ENCODE data around the gene TMEM63A.

DNA sequence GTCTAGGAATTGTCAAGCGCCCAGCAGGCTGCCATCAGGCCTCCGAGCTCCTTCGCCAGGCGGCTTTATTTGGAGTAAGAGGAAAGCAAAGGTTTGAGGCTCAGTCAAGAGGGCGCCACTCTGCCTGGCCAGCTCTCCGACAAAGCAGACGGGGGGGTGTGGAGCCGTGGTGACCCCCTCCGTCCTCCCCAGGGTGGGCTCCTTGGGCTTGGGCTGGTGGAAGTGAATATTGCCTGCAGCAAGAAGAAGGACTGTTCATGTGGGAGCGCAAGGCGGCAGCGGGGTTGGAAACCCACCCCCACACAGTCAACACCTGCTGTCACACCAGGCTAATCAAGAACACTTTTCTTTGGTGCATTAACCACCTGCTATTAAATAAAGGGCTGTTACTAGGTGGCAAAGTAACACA, 57.6 kb downstream of the TMEM63A start:
- TF ChIP-seq RAD21 (conservative IDR thresholded peaks at IDR 0.05) (no peak), POLR2AphosphoS5 (IDR thresholded peaks at IDR 0.05) (no peak), EZH2 (IDR thresholded peaks at IDR 0.05; ENCODE audit: borderline replicate concordance, insufficient read depth, low read length, poor library complexity, severe bottlenecking) (no peak)
- TF ChIP-seq, protein P1, sequence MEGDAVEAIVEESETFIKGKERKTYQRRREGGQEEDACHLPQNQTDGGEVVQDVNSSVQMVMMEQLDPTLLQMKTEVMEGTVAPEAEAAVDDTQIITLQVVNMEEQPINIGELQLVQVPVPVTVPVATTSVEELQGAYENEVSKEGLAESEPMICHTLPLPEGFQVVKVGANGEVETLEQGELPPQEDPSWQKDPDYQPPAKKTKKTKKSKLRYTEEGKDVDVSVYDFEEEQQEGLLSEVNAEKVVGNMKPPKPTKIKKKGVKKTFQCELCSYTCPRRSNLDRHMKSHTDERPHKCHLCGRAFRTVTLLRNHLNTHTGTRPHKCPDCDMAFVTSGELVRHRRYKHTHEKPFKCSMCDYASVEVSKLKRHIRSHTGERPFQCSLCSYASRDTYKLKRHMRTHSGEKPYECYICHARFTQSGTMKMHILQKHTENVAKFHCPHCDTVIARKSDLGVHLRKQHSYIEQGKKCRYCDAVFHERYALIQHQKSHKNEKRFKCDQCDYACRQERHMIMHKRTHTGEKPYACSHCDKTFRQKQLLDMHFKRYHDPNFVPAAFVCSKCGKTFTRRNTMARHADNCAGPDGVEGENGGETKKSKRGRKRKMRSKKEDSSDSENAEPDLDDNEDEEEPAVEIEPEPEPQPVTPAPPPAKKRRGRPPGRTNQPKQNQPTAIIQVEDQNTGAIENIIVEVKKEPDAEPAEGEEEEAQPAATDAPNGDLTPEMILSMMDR (IDR thresholded peaks at IDR 0.05; ENCODE audit: poor library complexity, severe bottlenecking), result no peak
